Bronchial epithelial cell (primary cell): ENCODE measurements around the gene MESD. TPM values are rescaled to one million over a fixed set of nuclear protein-coding genes. Genes with fewer than 3 reads are reported as not detected.

Experiments
- DNase-seq: peaks from one replicate; pipeline ENCODE4 v3.0.0-alpha.2; 2010; ENCODE audit warnings: low read depth
- FAIRE-seq: peaks from 2 replicates; lab custom pipeline; 2011; peaks lifted over from hg19 to GRCh38; lab: Jason Lieb, UNC
- H3K27me3 ChIP-seq: 2 replicates; pipeline ENCODE4 v1.5.1; 2011; ENCODE audit warnings: low read length; ENCODE audit not compliant: control insufficient read depth, insufficient read depth
- H3K36me3 ChIP-seq: 2 replicates; pipeline ENCODE4 v1.5.1; 2011; ENCODE audit warnings: low read length; ENCODE audit not compliant: control insufficient read depth, insufficient read depth
- H3K4me3 ChIP-seq: 2 replicates; pipeline ENCODE4 v1.5.1; 2011; ENCODE audit warnings: mild to moderate bottlenecking, low read depth, low read length, control low read depth
- CTCF ChIP-seq: IDR thresholded peaks from 2 replicates; pipeline ENCODE4 v1.5.1; 2011; ENCODE audit warnings: mild to moderate bottlenecking, moderate library complexity, low read length, control low read depth, inconsistent platforms; ENCODE audit not compliant: insufficient read depth, severe bottlenecking
- total RNA-seq: library from RNA; depleted of rRNA; stranded (reverse); fragments of >200 nt; gene quantifications from 2 replicates; pipeline ENCODE4 v1.2.1, GENCODE V29; 2014

Gene MESD
- total RNA-seq, 1 donor from 2014 or later = 24.7 TPM

- no peak overlapping the region for H3K4me3 ChIP-seq
- H3K27me3 ChIP-seq = no peaks in the 10 kb centered on the region
- no peaks in the 10 kb centered on the region for H3K36me3 ChIP-seq
- no peak for TF ChIP-seq CTCF
- DNase-seq (no peak), FAIRE-seq (no peak)
These were observed 36.2 kb upstream of the MESD start for GRCh38 chr15:81025721-81026370.

DNA sequence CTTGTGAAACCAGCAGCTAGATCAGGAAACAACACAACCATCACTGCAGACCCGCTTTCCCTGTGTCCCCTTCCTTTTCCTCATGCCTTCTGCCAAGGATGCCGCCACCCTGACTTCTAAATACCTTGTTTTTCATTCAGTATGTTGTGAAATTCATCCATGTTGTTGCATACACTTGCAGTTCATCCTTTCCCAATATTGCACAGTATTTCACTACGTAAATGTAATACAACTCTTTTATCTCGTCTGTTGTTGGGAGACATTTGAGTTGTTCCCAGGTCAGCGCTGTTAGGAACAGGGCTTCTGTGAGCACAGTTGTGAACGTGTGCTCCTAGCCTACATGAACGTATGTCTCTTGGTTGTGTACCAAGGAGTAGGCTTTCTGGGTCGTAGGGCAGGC lies 35.3 kb upstream of the MESD start:
- no peaks in the 10 kb centered on the region for H3K36me3 ChIP-seq
- no peak for TF ChIP-seq CTCF
- FAIRE-seq (no peak), DNase-seq (no peak)
- no peak overlapping the region for H3K4me3 ChIP-seq
- H3K27me3 ChIP-seq = no peaks in the 10 kb centered on the region

DNA sequence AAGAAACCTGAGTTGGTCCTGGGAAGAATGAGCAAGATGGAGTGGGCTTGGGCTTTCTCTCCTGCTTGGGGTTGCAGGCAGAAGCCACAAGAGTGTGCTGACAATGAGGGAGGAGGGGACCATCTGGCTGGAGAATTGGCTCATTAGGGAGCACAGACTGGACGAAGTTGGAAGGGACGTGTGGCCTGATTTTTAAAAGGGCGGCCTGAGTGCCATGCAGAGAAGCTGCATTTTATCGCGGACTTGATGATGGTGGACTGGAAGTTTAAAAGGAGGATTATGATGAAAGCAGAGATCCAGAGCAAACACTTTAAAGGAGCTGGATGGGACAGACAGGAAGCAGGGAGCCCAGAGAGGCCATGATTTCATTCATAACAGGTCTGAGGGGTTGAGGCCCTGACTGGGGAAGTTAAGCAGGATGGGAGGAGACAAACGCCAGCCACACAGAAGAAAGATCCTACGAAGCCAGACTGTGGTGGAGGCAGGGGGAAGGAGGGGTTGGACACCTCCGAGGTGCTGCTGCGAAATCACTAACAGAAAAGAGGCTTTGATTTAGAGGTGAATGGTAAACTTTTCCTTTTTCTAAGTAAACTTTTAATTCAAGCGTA lies 34.8 kb upstream of the MESD start:
- no peaks in the 10 kb centered on the region for H3K27me3 ChIP-seq
- no peak for FAIRE-seq
- no peak overlapping the region for H3K4me3 ChIP-seq
- no peaks in the 10 kb centered on the region for H3K36me3 ChIP-seq
- DNase-seq = no peak
- no peak for TF ChIP-seq CTCF

- no peak for TF ChIP-seq CTCF
- no peaks in the 10 kb centered on the region for H3K27me3 ChIP-seq
- DNase-seq (peak; percentile 10), FAIRE-seq (no peak)
- no peak overlapping the region for H3K4me3 ChIP-seq
- H3K36me3 ChIP-seq = no peaks in the 10 kb centered on the region
These were observed 34.1 kb upstream of the MESD start for GRCh38 chr15:81023483-81024264.

GRCh38 chr15:81021321-81021720 lies 31.7 kb upstream of the MESD start:
- Histone ChIP-seq H3K4me3 (no peak overlapping the region), H3K36me3 (no peaks in the 10 kb centered on the region), H3K27me3 (no peaks in the 10 kb centered on the region)
- no peak for TF ChIP-seq CTCF
- DNase-seq (no peak), FAIRE-seq (no peak)
